Right atrium auricular region (tissue), 2 donors: Measurements from ENCODE around the gene CRTAC1. TPM values are rescaled to one million over a fixed set of nuclear protein-coding genes. Genes with fewer than 3 reads are reported as not detected.

Source experiments
- DNase-seq: peaks from one replicate; pipeline ENCODE4 v3.0.0-alpha.2; 2019; ENCODE audit warnings: low spot score
- H3K27ac ChIP-seq, 2 donors: fragments of 200-600 bp; sonication (generic); 1 replicate in 1 of 2; 2 replicates in 1 of 2; pipeline ENCODE4 v1.5.1; 2016 to 2019
- H3K27me3 ChIP-seq, 2 donors: fragments of 200-600 bp; sonication (generic); one replicate each; pipeline versions ENCODE4 v1.5.1 to v1.6.0; 2017 to 2019
- H3K36me3 ChIP-seq: fragments of 200-600 bp; sonication (generic); one replicate; pipeline ENCODE4 v1.5.1; 2016
- H3K4me1 ChIP-seq, 2 donors: fragments of 200-600 bp; sonication (generic); one replicate each; pipeline versions ENCODE4 v1.5.1 to v1.6.0; 2017 to 2019
- H3K4me3 ChIP-seq, 2 donors: fragments of 200-600 bp; sonication (generic); 1 replicate in 1 of 2; 2 replicates in 1 of 2; pipeline ENCODE4 v1.5.1; 2017 to 2019; ENCODE audit warnings: mild to moderate bottlenecking in 1 of 2, moderate library complexity in 1 of 2
- H3K9me3 ChIP-seq, 2 donors: fragments of 200-600 bp; sonication (generic); one replicate each; pipeline ENCODE4 v1.5.1; 2019
- total RNA-seq, 2 donors: library from RNA; depleted of rRNA; stranded (reverse); fragments of >200 nt; gene quantifications; one replicate each; pipeline ENCODE4 v1.1.0, GENCODE V29; 2016
- TF ChIP-seq, protein P1 (sequence below), 2 donors: fragments of 200-600 bp; sonication (generic); IDR thresholded peaks; one replicate each; pipeline ENCODE4 v1.5.1; 2019; ENCODE audit warnings: antibody characterized with exemption in 2 of 2

CRTAC1 gene
- total RNA-seq, 2 donors from 2014 or later = 3.5 to 5.6 TPM

DNA sequence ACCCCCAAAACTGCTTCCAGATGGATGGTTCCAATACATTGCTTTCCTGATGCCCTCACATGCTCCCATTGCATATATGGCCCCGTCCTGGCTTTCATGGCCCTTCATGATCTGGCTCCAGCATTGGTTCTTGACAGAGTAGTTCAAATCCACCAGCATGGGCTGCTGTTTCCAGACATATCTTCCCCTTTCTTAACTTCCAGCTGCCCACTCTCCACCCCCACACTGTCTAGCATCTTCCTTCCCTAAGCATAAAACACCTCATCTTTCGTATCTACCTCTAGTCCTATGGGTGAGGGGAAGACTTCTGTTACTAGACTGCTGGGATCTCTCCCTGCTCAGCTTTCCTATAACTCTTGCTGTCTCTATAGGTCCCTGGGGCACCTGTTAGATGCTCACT is 194.0 kb downstream of the CRTAC1 start:
- Histone ChIP-seq H3K36me3 (no peaks in the 10 kb centered on the region), H3K4me1 (peaks cover 0 to 16% of the 10 kb centered on the region in 2 donors), H3K4me3 (no peak overlapping the region), H3K27ac (no peak overlapping the region), H3K9me3 (no peaks in the 10 kb centered on the region), H3K27me3 (no peaks in the 10 kb centered on the region)
- TF ChIP-seq, protein P1, sequence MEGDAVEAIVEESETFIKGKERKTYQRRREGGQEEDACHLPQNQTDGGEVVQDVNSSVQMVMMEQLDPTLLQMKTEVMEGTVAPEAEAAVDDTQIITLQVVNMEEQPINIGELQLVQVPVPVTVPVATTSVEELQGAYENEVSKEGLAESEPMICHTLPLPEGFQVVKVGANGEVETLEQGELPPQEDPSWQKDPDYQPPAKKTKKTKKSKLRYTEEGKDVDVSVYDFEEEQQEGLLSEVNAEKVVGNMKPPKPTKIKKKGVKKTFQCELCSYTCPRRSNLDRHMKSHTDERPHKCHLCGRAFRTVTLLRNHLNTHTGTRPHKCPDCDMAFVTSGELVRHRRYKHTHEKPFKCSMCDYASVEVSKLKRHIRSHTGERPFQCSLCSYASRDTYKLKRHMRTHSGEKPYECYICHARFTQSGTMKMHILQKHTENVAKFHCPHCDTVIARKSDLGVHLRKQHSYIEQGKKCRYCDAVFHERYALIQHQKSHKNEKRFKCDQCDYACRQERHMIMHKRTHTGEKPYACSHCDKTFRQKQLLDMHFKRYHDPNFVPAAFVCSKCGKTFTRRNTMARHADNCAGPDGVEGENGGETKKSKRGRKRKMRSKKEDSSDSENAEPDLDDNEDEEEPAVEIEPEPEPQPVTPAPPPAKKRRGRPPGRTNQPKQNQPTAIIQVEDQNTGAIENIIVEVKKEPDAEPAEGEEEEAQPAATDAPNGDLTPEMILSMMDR (IDR thresholded peaks at IDR 0.05) = no peak
- no peak for DNase-seq

DNA sequence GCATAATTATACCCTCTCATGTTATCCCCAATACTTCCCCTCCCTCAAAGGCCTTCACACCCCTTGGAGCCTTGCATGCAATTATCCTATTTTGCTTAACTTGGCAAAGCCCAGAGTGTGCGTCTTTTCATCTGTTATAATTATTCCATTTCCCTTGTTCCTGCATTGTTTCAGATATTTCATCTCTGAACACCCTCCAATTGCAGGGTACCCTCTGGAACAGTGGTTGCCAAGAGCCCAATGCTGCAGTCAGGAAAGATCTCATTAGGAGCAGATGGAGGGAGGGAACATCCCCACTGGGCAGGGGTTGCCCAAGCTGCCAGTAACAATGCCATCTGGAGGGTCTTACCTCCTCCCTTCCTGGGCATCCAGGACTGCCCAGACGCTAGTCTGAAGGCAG is 199.2 kb downstream of the CRTAC1 start:
- TF ChIP-seq, protein P1 (IDR thresholded peaks at IDR 0.05) = no peak
- Histone ChIP-seq H3K9me3 (no peaks in the 10 kb centered on the region), H3K4me1 (peaks cover 0 to 7% of the 10 kb centered on the region in 2 donors), H3K4me3 (no peak overlapping the region), H3K27me3 (no peaks in the 10 kb centered on the region), H3K36me3 (no peaks in the 10 kb centered on the region), H3K27ac (no peak overlapping the region)
- no peak for DNase-seq

DNA sequence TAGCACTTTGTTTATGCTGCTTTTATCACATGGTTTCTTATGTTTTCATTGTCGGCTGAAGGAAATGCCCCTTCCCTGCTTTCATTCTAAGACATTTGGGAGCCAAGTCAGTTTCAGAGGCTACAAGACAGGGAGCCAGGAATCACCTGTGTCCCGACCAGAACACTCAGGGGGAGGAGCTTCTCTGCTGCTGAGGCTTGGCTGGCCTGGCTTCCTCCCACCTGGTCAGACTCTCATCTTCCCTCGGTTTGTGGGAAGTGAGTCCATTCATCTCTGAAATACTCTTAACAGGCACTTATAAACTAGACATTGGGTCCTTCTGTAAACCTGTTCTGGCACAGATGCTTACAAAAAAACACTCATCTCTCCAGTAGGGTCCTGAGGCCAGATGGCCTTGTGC is 200.4 kb downstream of the CRTAC1 start:
- DNase-seq = no peak
- Histone ChIP-seq H3K9me3 (no peaks in the 10 kb centered on the region), H3K27me3 (no peaks in the 10 kb centered on the region), H3K4me1 (peaks cover 0 to 18% of the 10 kb centered on the region in 2 donors), H3K27ac (no peak overlapping the region), H3K4me3 (no peak overlapping the region), H3K36me3 (no peaks in the 10 kb centered on the region)
- TF ChIP-seq, protein P1 (IDR thresholded peaks at IDR 0.05) = no peak

DNA sequence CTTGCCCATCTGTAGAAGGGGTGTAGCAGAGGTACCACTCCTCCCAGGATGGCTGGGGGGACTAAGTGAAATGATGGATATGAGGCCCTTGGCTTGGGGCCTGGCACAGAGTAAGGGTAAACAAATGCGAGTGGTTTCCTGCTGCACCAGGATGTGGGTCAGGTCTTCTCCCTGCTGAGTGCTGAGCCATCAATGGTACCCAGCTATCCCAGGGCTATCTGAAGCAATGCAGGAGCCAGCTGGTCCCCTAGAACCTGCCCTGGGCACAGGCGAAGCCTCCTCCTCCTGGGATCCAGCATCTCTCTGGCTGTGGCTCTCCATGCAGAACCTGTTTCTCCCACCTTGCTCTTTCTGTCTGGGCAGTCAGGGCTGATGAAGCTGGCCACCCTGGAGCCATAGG is 201.7 kb downstream of the CRTAC1 start:
- Histone ChIP-seq H3K4me1 (peaks cover 0 to 27% of the 10 kb centered on the region in 2 donors), H3K27me3 (no peaks in the 10 kb centered on the region), H3K27ac (no peak overlapping the region), H3K36me3 (no peaks in the 10 kb centered on the region), H3K9me3 (no peaks in the 10 kb centered on the region), H3K4me3 (no peak overlapping the region)
- no peak for DNase-seq
- TF ChIP-seq, protein P1 (IDR thresholded peaks at IDR 0.05) = no peak

DNA sequence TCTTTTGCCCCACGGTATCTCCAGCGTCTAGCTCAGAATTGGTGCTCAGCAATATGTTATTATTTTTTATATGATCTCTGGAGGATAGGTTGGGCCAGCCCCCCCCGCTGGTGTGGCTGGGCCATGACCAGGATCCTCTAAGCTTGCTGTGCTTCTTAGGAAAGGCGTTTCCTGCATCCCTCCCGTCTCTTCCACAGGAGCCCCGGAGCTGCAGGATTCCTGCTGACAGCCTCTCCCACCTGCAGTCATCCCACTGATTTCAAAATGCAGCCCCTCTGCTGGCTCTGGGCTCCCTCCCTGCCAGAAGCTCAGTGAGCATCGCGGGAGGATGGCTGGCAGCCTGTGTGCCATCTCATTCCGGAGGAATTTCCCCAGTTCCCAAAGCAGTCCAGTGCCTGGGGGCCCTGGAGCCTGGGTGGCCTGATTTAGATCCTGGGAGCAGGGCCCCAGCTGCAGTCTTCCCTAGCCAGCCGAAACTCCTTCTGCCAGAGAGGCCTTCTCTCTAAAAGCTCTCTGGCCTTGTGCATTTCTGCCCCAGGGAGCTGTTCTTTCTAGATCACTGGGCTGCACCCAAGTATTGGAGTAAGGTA is 202.6 kb downstream of the CRTAC1 start:
- Histone ChIP-seq H3K4me3 (no peak overlapping the region), H3K27me3 (no peaks in the 10 kb centered on the region), H3K9me3 (no peaks in the 10 kb centered on the region), H3K4me1 (peaks cover 0 to 32% of the 10 kb centered on the region in 2 donors), H3K27ac (no peak overlapping the region), H3K36me3 (no peaks in the 10 kb centered on the region)
- TF ChIP-seq, protein P1 (IDR thresholded peaks at IDR 0.05) = no peak
- DNase-seq = no peak

DNA sequence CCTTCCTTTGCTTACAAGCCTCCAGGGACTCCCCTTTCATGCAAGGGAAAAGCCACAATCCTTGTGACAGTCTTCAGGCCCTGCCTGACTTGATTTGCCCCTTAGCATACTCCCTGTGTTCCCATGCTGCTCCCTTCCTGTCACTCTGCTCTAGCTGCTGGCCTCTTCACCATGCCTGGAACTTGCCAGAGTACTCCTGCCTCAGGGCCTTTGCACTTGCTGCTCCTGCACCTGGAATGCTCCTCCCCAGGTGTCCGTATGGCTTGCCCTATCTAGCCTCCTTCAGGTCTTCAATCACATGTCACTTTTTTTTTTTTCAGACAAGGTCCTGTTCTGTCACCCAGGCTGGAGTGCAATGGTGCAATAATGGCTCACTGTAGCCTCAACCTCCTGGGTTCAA is 203.5 kb downstream of the CRTAC1 start:
- TF ChIP-seq, protein P1 (IDR thresholded peaks at IDR 0.05) = no peak
- H3K4me1 ChIP-seq = peaks cover 0 to 32% of the 10 kb centered on the region in 2 donors
- no peak for DNase-seq
- H3K4me3 ChIP-seq = no peak overlapping the region
- no peaks in the 10 kb centered on the region for H3K27me3 ChIP-seq
- H3K27ac ChIP-seq = no peak overlapping the region
- no peaks in the 10 kb centered on the region for H3K9me3 ChIP-seq
- no peaks in the 10 kb centered on the region for H3K36me3 ChIP-seq
